Thyroid gland (tissue), 4 donors: ENCODE data around the gene FTH1.

ENCODE experiments used
- CTCF ChIP-seq, 6 experiments: fragments of 200-600 bp in 3 of 6; fragments of 450-650 bp in 3 of 6; sonication (generic) in 3 of 6; IDR thresholded peaks; one replicate each; pipeline ENCODE4 v1.5.1; 2016 to 2019; ENCODE audit warnings: antibody characterized with exemption in 6 of 6, mild to moderate bottlenecking in 2 of 6, inconsistent platforms in 1 of 6, moderate library complexity in 1 of 6
- POLR2A ChIP-seq, 2 donors: fragments of 450-650 bp; IDR thresholded peaks; one replicate each; pipeline ENCODE4 v1.6.1; 2017; ENCODE audit warnings: antibody characterized with exemption in 2 of 2, mild to moderate bottlenecking in 2 of 2, moderate library complexity in 1 of 2

GRCh38 chr11:61959678-61960077 lies 7.8 kb downstream of the FTH1 start:
- TF ChIP-seq CTCF (IDR thresholded peaks at IDR 0.05) (no peak), POLR2A (IDR thresholded peaks at IDR 0.05) (no peak)
